ENCODE results near the gene GPR141. TPM values are rescaled to one million over a fixed set of nuclear protein-coding genes. Genes with fewer than 3 reads are reported as not detected.
"Not testable (repeated sequence)": the region's sequence is repeated elsewhere in the genome, so short reads cannot be mapped to it uniquely, and the experiment has no call there.

Gene GPR141
- polyA plus RNA-seq, 4 donors: 0.13 to 1.1 (median 0.44) TPM; not detected in 1

GRCh38 chr7:37698276-37698675 is 14.7 kb downstream of the GPR141 start:
- no peaks in the 10 kb centered on the region for H3K4me1 ChIP-seq (ENCODE audit: control insufficient read depth in 3 of 3, insufficient read depth in 2 of 3, low read depth in 1 of 3, low read length in 2 of 3)
- H3K36me3 ChIP-seq (ENCODE audit: control insufficient read depth in 3 of 3, insufficient read depth in 2 of 3, low read depth in 1 of 3, low read length in 3 of 3): no peaks in the 10 kb centered on the region
- no peak overlapping the region for H3K27ac ChIP-seq (ENCODE audit: low read depth in 1 of 3, low read length in 2 of 3)
- H3K4me3 ChIP-seq (ENCODE audit: low read depth in 1 of 3, low read length in 3 of 3): no peak overlapping the region
- no peaks in the 10 kb centered on the region for H3K9me3 ChIP-seq (ENCODE audit: control insufficient read depth in 2 of 2, insufficient read depth in 1 of 2, low read depth in 1 of 2, low read length in 1 of 2)
- 59 to 69% (median 64%) methylated on average over 4 of the region's 4 CpGs for WGBS, 3 donors
- FAIRE-seq: no peak
- no peaks in the 10 kb centered on the region for H3K27me3 ChIP-seq (ENCODE audit: control insufficient read depth in 3 of 3, insufficient read depth in 3 of 3, low read length in 3 of 3)
- no peak for DNase-seq

- no peak overlapping the region for H3K4me3 ChIP-seq (ENCODE audit: low read depth in 1 of 3, low read length in 3 of 3)
- no peaks in the 10 kb centered on the region for H3K27me3 ChIP-seq (ENCODE audit: control insufficient read depth in 3 of 3, insufficient read depth in 3 of 3, low read length in 3 of 3)
- no peaks in the 10 kb centered on the region for H3K36me3 ChIP-seq (ENCODE audit: control insufficient read depth in 3 of 3, insufficient read depth in 2 of 3, low read depth in 1 of 3, low read length in 3 of 3)
- 14 to 57% (median 22%) methylated on average over 2 of the region's 2 CpGs for WGBS, 3 donors
- H3K27ac ChIP-seq (ENCODE audit: low read depth in 1 of 3, low read length in 2 of 3): no peak overlapping the region
- FAIRE-seq (no peak), DNase-seq (no peak)
- H3K4me1 ChIP-seq (ENCODE audit: control insufficient read depth in 3 of 3, insufficient read depth in 2 of 3, low read depth in 1 of 3, low read length in 2 of 3): no peaks in the 10 kb centered on the region
- no peaks in the 10 kb centered on the region for H3K9me3 ChIP-seq (ENCODE audit: control insufficient read depth in 2 of 2, insufficient read depth in 1 of 2, low read depth in 1 of 2, low read length in 1 of 2)
These were observed 15.2 kb downstream of the GPR141 start for GRCh38 chr7:37698782-37699181.

GRCh38 chr7:37701769-37702168 is 18.2 kb downstream of the GPR141 start:
- FAIRE-seq (no peak), DNase-seq (no peak)
- 32 to 62% (median 53%) methylated on average over 2 of the region's 2 CpGs for WGBS, 3 donors
- Histone ChIP-seq H3K4me3 (ENCODE audit: low read depth in 1 of 3, low read length in 3 of 3) (no peak overlapping the region), H3K4me1 (ENCODE audit: control insufficient read depth in 3 of 3, insufficient read depth in 2 of 3, low read depth in 1 of 3, low read length in 2 of 3) (no peaks in the 10 kb centered on the region), H3K27ac (ENCODE audit: low read depth in 1 of 3, low read length in 2 of 3) (no peak overlapping the region), H3K27me3 (ENCODE audit: control insufficient read depth in 3 of 3, insufficient read depth in 3 of 3, low read length in 3 of 3) (no peaks in the 10 kb centered on the region), H3K36me3 (ENCODE audit: control insufficient read depth in 3 of 3, insufficient read depth in 2 of 3, low read depth in 1 of 3, low read length in 3 of 3) (no peaks in the 10 kb centered on the region), H3K9me3 (ENCODE audit: control insufficient read depth in 2 of 2, insufficient read depth in 1 of 2, low read depth in 1 of 2, low read length in 1 of 2) (no peaks in the 10 kb centered on the region)

DNA sequence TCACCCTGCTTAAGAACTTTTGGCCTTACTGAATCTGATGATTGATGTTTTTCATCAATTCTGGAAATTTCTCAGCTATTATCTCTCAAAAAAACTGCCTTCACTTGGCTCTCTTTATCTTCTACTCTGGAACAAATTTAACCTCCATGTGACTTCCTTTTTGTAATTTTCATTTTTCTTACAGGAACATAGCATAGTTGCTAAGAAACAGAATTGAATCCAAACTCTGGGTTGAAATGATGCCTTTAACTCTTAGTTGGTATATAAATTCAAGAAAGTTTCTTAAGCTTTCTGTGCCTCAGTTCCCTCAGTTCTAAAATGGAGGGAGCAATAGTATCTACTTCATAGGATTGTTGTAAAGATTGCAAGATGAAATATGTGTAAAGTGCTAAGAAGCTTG is 19.8 kb downstream of the GPR141 start:
- Histone ChIP-seq H3K4me1 (ENCODE audit: control insufficient read depth in 3 of 3, insufficient read depth in 2 of 3, low read depth in 1 of 3, low read length in 2 of 3) (no peaks in the 10 kb centered on the region), H3K9me3 (ENCODE audit: control insufficient read depth in 2 of 2, insufficient read depth in 1 of 2, low read depth in 1 of 2, low read length in 1 of 2) (no peaks in the 10 kb centered on the region), H3K27ac (ENCODE audit: low read depth in 1 of 3, low read length in 2 of 3) (no peak overlapping the region), H3K36me3 (ENCODE audit: control insufficient read depth in 3 of 3, insufficient read depth in 2 of 3, low read depth in 1 of 3, low read length in 3 of 3) (no peaks in the 10 kb centered on the region), H3K27me3 (ENCODE audit: control insufficient read depth in 3 of 3, insufficient read depth in 3 of 3, low read length in 3 of 3) (no peaks in the 10 kb centered on the region), H3K4me3 (ENCODE audit: low read depth in 1 of 3, low read length in 3 of 3) (no peak overlapping the region)
- no peak for DNase-seq
- FAIRE-seq: no peak

DNA sequence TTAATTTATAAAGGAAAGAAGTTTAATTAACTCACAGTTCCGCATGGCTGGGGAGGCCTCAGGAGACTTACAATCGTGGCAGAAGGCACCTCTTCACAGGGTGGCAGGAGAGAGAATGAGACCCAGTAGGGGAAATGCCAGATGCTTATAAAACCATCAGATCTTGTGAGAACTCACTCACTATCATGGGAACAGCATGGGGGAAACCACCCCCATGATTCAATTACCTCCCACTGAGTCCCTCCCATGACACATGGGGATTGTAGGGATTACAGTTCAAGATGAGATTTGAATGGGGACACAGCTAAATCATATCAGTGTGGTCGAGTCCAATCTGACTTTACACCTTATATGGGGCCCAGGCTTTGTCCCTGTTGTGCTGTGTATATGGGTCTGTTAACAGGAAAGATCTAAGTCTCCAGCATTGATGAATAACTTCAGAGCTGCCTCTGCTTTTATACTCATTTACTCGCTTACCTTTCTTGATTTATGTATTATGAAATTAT is 20.8 kb downstream of the GPR141 start:
- 65 to 77% (median 72%) methylated on average over 4 of the region's 4 CpGs for WGBS, 3 donors
- not testable (repeated sequence) for H3K4me3 ChIP-seq (ENCODE audit: low read depth in 1 of 3, low read length in 3 of 3); H3K36me3 ChIP-seq (ENCODE audit: control insufficient read depth in 3 of 3, insufficient read depth in 2 of 3, low read depth in 1 of 3, low read length in 3 of 3); H3K27ac ChIP-seq (ENCODE audit: low read depth in 1 of 3, low read length in 2 of 3); H3K4me1 ChIP-seq (ENCODE audit: control insufficient read depth in 3 of 3, insufficient read depth in 2 of 3, low read depth in 1 of 3, low read length in 2 of 3); DNase-seq; FAIRE-seq; H3K9me3 ChIP-seq (ENCODE audit: control insufficient read depth in 2 of 2, insufficient read depth in 1 of 2, low read depth in 1 of 2, low read length in 1 of 2); H3K27me3 ChIP-seq (ENCODE audit: control insufficient read depth in 3 of 3, insufficient read depth in 3 of 3, low read length in 3 of 3)

- no peak overlapping the region for H3K4me3 ChIP-seq (ENCODE audit: low read depth in 1 of 3, low read length in 3 of 3)
- no peaks in the 10 kb centered on the region for H3K36me3 ChIP-seq (ENCODE audit: control insufficient read depth in 3 of 3, insufficient read depth in 2 of 3, low read depth in 1 of 3, low read length in 3 of 3)
- no peak overlapping the region for H3K27ac ChIP-seq (ENCODE audit: low read depth in 1 of 3, low read length in 2 of 3)
- no peaks in the 10 kb centered on the region for H3K4me1 ChIP-seq (ENCODE audit: control insufficient read depth in 3 of 3, insufficient read depth in 2 of 3, low read depth in 1 of 3, low read length in 2 of 3)
- WGBS, 3 donors: 75 to 85% (median 75%) methylated on average over 6 of the region's 6 CpGs
- no peaks in the 10 kb centered on the region for H3K27me3 ChIP-seq (ENCODE audit: control insufficient read depth in 3 of 3, insufficient read depth in 3 of 3, low read length in 3 of 3)
- FAIRE-seq: no peak
- no peaks in the 10 kb centered on the region for H3K9me3 ChIP-seq (ENCODE audit: control insufficient read depth in 2 of 2, insufficient read depth in 1 of 2, low read depth in 1 of 2, low read length in 1 of 2)
- DNase-seq: no peak
These were observed 22.4 kb downstream of the GPR141 start for GRCh38 chr7:37705976-37706375.

- no peaks in the 10 kb centered on the region for H3K9me3 ChIP-seq (ENCODE audit: control insufficient read depth in 2 of 2, insufficient read depth in 1 of 2, low read depth in 1 of 2, low read length in 1 of 2)
- WGBS, 3 donors: 56 to 62% (median 59%) methylated on average over 5 of the region's 5 CpGs
- DNase-seq: no peak
- no peak overlapping the region for H3K27ac ChIP-seq (ENCODE audit: low read depth in 1 of 3, low read length in 2 of 3)
- no peaks in the 10 kb centered on the region for H3K4me1 ChIP-seq (ENCODE audit: control insufficient read depth in 3 of 3, insufficient read depth in 2 of 3, low read depth in 1 of 3, low read length in 2 of 3)
- H3K4me3 ChIP-seq (ENCODE audit: low read depth in 1 of 3, low read length in 3 of 3): no peak overlapping the region
- no peaks in the 10 kb centered on the region for H3K36me3 ChIP-seq (ENCODE audit: control insufficient read depth in 3 of 3, insufficient read depth in 2 of 3, low read depth in 1 of 3, low read length in 3 of 3)
- H3K27me3 ChIP-seq (ENCODE audit: control insufficient read depth in 3 of 3, insufficient read depth in 3 of 3, low read length in 3 of 3): no peaks in the 10 kb centered on the region
- no peak for FAIRE-seq
These were observed 23.2 kb downstream of the GPR141 start for GRCh38 chr7:37706804-37707203.

DNA sequence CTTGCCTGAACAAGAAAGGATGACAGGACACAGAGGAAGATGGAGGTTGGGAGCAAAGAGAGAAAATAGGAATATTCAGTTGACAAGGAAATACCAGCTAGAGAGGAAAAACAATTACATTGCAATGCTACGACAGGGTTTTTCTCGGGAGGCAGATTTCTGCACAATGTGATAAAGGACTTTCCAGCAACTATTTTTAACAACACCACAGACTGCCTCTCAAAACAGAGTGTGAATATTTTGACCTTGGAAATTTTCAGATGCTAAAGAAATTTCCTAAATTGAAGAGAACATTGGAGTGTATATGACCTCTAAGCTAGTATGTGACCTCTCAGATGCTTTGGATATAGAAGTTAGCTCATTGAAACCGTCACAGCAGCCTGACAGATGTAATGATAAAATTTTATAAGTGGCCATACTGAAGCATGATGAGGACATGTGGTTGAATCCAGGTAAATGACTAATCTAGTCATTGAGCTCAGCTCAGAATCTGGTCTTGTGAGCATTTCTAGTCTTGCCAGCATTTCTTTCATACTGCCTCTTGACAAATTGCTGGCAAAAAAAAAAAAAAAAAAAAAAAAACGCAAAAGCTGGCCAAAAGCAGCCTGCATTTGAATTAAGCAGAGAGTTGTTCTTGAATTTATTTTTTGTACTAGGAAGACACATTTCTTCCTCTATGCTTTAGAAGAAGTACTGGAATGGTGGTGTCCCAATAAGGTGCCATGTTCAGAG is 24.4 kb downstream of the GPR141 start:
- 56 to 73% (median 64%) methylated on average over 4 of the region's 4 CpGs for WGBS, 3 donors
- Histone ChIP-seq H3K27me3 (ENCODE audit: control insufficient read depth in 3 of 3, insufficient read depth in 3 of 3, low read length in 3 of 3) (no peaks in the 10 kb centered on the region), H3K4me1 (ENCODE audit: control insufficient read depth in 3 of 3, insufficient read depth in 2 of 3, low read depth in 1 of 3, low read length in 2 of 3) (no peaks in the 10 kb centered on the region), H3K9me3 (ENCODE audit: control insufficient read depth in 2 of 2, insufficient read depth in 1 of 2, low read depth in 1 of 2, low read length in 1 of 2) (no peaks in the 10 kb centered on the region), H3K36me3 (ENCODE audit: control insufficient read depth in 3 of 3, insufficient read depth in 2 of 3, low read depth in 1 of 3, low read length in 3 of 3) (no peaks in the 10 kb centered on the region), H3K27ac (ENCODE audit: low read depth in 1 of 3, low read length in 2 of 3) (no peak overlapping the region), H3K4me3 (ENCODE audit: low read depth in 1 of 3, low read length in 3 of 3) (no peak overlapping the region)
- DNase-seq (no peak), FAIRE-seq (no peak)

All from small intestine (tissue), 7 donors.